SW 1271 (cell line): ENCODE data around the gene RAG2.
"Not testable (repeated sequence)": the region's sequence is repeated elsewhere in the genome, so short reads cannot be mapped to it uniquely, and the experiment has no call there.

ENCODE experiments used
- DNase-seq, 2 experiments: peaks; one replicate each; lab custom pipeline; 2025; lab: John Stamatoyannopoulos, UW

RAG2 gene

DNA sequence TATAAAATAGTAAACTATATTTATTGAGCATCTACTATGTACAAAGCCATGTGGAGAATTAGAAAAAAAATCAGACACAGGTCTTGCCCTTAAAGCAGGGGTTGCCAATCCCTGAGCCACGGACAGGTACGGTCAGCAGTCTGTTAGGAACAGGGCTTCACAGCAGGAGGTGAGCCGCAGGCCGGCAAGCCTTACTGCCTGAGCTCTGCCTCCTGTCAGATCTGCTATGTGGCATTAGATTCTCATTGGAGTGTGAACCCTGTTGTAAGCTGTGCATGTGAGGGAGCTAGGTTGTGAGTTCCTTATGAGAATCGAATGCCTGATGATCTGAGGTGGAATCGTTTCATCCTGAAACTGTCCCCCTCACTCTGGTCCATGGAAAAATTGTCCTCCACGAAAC, 2.1 kb upstream of the RAG2 start:
- no peak for DNase-seq

DNA sequence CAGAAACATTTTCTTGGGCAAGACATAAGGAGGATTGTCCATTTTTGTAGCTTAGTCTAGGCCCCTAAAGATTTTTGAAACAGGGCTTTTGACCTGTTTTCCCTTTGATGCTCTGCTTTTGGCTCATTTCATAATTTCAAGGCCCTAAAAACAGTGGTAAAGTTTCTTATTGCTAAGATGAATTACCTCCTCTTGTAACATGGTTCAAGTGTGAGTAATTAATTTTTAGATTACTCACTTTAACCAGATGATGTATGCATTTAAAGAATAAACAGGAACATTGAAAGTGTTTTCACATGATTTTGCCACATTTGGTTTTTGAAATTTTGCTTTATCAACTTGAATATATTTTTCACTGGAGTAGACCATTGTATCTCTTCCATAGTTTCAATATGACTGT, 1.2 kb downstream of the RAG2 start:
- DNase-seq: no peak

DNA sequence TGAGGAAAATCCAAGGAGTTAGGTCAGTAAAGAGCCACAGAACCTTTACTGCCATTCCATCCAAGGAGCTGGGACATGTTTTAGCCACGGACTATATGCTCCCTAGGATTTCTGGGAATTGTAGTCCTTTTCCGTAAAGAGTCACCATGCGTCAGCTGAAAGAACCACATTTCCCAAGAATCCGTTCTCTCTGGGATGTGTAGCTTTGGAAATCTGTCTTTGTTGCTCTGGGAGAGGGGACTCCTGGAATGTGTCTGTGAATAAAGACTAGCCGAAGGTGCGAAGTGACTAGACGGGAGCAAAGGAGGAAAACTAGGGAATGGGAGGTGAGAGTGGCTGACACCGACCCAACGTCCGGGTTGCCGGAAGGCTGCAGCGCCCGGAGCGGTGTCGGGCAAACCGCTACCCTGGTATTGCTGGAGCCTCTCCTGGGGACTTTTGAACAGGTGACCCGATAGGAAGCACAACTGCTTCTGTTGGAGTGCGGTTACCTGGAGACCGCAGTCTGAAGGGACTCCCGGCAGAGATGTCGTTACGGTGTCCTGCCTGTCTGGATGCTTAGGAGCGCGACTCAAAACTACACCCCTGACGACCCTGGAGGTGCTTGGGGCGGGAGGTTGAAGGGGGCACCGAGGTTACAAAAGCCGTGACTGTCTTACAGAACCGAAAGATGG, 3.6 kb downstream of the RAG2 start, which contains the start of gene IFTAP:
Gene IFTAP (plus strand): TSS at position 187 of the 674 bp plus-strand sequence. CDS start 15,602 bp downstream, outside the sequence.
- peak; percentile 73 to 94 for DNase-seq

DNA sequence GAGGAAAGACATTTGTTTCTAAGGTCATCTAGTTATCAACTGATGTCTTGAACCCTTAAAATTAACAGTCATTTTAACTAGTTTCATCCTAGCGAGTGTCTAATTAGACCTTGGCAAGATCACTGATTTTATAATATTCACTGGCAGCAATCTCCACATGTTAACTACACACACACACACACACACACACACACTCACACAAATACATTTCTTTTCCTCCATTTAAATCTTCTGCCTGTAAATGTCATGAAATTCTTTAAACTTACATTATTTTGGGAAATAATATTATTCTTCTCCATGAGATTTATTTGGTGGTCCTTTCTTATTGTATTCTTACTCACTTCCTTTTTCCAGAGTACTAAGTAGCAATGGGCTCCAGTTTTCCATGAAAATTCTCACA, 6.6 kb downstream of the RAG2 start:
- DNase-seq: no peak

DNA sequence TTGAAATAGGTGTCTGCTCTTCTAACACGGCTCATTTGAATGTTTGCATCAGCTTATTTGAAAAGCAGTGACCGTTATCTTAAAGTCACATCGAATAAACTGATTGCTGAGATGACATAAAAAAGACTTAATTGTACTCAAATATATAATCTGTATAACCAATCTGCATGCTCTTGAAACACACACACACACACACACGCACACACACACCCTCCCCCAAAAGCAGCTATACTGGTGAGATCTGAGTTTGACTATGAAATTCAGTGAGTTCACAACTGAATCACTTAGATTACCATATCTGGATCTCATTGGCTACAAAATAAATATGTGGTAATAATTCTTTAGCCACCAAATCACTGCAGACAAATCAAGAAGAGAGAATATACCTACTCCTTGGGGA, 7.5 kb downstream of the RAG2 start:
- no peak for DNase-seq

DNA sequence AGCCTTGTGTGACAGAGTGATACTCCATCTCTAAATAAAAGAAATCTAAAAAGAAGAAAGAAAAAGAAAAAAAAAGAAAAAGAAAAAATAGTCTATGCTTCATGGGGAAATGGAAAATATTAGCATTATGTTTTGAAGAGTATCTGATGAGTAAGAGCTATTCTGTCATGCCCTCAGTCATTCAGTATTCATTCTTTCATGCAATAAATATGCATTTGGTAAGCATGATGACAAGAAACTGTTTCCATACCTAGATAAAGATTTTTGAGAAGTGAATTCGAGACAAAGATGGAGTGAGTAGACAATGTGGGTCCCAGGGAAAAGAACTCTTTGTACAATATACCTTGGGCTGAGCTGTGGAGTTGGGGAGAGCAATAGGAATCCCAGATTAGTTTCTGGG, 9.9 kb downstream of the RAG2 start:
- no peak for DNase-seq

DNA sequence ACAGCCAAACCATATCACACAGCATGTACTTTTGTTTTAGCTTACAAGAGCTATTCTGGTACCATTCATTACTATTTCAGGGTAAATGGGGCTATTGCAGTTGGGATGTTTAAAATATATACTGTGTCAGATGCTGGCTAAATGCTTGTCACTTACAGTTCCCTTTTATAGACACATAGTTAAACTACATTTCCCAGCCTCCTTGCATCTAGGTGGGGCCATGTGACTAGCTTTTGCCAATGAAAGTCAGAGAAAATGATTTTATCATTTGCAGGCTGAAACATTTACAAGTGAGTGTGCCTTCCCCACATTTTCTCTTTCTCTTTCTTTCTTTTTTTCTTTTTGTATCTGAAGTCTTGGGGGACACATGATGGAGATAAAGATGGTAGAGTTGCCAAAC, 11.5 kb downstream of the RAG2 start:
- DNase-seq: no peak

DNA sequence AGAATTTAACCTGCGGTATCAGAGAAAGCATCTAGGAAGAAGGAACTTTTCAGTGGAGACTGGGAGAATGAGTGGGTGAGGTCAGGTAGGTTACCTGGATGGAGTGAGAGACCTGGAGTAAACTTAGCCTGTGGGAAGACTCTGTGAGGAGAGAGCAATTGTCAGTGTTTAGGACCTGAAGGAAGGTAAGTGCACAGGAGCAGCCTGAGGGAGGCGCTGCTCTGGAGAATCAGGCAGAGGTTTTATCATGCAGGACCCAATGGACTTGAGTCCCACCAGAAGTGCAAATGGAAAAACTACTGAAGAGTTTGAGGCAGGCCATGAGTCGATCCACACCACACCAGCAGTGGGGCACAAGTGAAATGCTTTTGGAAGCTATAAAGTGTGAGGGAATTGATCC, 14.4 kb downstream of the RAG2 start:
- DNase-seq: no peak

DNA sequence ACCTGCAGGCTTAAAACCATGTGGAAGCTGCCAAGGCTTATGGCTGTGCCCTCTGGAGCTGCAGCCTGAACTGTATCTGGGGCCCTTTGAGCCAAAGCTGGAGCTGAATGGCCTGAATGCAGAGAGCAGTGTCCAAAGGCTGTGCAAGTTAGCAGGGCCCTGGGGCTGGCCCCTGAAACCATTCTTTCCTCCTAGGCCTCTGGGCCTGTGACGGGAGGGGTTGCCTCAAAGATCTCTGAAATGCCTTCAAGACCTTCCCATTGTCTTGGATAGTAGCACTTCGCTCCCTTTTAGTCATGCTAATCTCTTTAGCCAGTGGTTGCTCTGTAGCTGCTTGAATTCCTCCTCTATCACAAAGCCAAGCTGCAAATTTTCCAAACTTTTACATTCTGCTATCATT, 16.5 kb downstream of the RAG2 start:
- DNase-seq: no peak

DNA sequence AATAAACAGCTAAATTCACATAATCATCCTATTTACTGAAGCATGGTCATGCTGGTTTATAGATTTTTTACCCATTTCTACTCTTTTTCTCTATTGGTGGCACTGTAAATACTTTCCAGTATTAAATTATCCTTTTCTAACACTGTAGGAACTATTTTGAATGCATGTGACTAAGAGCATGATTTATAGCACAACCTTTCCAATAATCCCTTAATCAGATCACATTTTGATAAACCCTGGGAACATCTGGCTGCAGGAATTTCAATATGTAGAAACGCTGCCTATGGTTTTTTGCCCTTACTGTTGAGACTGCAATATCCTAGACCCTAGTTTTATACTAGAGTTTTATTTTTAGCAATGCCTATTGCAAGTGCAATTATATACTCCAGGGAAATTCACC, 19.6 kb downstream of the RAG2 start:
- no peak for DNase-seq

DNA sequence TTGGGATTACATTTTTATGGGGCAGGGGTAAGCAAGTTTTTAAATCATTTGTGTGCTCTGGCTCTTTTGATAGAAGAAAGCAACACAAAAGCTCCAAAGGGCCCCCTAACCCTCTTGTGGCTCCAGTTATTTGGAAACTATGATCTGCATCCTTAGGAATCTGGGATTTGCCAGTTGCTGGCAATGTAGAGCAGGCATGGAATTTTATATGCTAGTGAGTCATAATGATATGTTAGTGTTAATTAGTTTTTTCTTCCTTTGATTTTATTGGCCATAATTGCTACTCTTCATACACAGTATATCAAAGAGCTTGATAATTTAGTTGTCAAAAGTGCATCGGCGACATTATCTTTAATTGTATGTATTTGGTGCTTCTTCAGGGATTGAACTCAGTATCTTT, 20.2 kb downstream of the RAG2 start:
- no peak for DNase-seq

DNA sequence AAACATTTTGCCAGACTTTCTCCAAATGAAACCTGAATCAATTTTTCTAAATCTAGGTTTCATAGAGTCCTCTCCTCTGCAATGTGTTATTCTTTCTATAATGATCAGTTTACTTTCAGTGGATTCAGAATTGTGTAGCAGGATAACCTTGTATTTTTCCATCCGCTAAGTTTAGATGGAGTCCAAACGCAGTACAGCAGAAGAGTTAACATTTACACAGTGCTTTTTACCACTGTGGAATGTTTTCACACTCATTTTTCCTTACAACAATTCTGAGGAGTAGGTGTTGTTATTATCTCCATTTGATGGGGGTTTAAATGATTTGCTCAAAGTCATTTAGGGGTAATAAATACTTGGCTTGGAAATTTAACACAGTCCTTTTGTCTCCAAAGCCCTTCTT, 20.7 kb downstream of the RAG2 start:
- no peak for DNase-seq

DNA sequence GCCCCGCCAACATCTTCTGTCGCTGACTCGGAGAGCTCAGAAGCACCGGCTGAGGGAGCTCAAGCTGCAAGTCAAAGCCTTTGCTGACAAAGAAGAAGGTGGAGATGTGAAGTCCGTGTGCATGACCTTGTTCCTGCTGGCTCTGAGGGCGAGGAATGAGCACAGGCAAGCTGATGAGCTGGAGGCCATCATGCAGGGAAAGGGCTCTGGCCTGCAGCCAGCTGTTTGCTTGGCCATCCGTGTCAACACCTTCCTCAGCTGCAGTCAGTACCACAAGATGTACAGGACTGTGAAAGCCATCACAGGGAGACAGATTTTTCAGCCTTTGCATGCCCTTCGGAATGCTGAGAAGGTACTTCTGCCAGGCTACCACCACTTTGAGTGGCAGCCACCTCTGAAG, 23.6 kb downstream of the RAG2 start:
- no peak for DNase-seq

DNA sequence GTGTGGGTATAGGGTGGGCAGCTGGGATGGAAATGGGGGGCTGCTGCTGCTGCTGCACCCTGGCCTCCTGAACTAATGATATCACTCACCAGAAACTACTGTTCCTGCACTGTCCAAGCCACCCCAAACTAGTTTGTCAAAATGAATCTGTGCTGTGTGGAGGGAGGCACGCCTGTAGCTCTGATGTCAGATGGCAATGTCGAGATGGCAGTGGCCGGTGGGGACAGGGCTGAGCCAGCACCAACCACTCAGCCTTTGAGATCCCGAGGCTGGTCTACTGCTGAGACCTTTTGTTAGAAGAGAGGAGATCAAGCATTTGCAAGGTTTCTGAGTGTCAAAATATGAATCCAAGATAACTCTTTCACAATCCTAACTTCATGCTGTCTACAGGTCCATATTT, 28.9 kb downstream of the RAG2 start:
- DNase-seq: no peak

DNA sequence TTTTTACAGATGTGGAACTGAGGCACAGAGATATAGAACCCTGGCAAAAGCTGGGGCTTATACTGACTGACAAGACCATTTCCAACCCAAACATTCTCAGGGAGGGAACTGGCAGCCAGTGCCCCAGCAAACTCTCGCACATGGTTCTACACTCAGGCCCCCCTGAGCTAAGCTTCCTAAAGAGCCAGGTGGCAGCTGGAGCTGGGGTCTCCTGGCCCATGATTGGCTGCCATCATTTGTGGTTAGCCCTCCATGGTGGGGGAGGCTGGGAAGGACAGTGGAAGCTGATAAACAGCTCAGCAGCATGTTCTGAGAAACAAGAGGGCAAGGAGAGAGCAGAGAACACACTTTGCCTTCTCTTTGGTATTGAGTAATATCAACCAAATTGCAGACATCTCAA, 30.3 kb downstream of the RAG2 start, which contains the start of gene RAG1:
Gene RAG1 (plus strand): TSS at position 314 of the 400 bp plus-strand sequence. CDS start 5,298 bp downstream, outside the sequence.
- DNase-seq: no peak

DNA sequence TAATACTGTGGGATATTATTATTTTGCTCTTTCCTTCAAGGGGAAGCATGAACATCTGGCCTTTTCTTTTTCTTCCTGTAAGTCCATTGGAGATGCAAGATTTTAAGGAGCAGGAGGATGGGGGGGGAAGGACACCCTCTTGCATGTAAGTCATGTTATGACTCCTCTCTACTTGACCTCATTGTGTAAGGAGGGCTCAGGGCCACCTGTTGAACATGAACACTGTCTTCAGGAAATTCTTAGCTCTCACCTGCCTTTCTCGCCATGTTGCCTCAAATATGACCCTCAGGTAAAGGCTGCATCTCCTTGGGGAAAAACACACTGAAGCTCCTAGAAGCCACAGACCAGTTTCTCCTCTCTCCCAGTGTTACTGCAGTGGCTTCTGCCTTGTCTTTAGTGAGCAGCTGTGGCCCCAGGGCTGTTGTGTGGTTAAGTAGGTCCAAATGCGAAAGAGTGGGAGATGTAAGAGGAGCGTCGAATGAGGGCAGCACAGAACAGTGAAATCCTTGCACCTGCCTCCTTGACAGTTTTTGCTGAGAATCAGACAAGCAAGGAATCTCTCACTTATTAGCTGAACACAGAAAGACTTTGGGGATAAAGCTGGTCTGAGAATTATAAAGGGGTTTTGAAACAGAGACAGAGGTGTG, 31.5 kb downstream of the RAG2 start:
- DNase-seq: no peak

DNA sequence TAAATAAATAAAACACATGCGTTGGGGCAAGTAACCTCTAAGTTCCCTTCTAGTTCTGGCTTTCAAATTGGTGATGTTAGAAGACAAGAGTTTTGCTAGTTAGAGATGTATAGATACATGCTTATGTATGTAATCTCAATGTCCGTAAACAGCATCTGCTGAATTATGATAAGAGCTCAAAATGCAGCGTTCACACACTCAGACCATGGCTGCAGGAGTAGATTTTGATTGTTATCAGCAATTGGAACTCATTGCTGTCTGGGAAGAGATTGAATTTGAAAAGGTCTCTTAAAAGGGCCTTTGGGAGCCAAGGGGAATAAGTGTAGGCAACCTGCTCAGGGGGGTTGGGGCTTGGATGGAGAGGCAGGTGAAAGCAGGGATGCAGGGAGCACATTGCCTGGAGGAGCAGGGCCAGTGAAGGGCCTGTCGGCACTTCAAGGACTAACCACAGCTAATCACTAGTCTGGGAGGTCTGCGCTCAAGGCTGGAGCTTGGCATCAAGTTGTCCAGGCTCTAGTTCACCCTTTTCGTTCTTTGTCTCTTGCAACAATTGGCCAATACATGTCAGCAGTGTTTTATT, 32.9 kb downstream of the RAG2 start:
- DNase-seq: no peak

DNA sequence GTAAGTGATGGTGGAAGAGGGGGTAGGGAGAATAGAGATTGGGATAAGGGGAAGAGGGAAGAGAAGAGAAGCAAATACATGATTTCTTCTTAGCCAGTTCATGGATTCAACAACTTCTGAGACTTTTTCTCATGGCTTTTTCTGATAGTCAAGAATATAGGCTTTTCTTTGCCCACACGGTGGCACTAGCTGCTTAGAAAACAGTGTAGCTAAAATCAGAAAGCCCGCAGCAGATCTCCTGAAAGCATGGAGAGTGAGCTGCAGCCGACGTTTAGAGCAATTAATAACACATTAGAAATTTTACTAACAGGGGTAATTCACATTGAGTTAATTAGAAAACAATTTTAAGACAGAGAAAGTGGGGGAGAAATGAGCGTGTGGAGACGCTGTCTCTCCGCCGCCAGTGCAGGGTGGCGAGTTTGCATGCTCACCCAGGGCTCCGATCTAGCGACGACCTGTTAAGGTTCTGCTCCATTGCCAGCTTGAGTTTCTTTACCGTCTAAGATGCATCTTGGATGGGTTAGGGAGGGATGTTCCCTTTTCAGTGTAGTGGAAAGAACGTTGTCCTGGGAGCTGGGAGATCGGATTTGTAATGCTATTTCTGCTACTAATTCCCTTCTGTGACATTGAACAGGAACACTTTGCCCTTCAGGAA, 33.5 kb downstream of the RAG2 start:
- peak in 1 of 2 experiments; percentile 14 for DNase-seq

DNA sequence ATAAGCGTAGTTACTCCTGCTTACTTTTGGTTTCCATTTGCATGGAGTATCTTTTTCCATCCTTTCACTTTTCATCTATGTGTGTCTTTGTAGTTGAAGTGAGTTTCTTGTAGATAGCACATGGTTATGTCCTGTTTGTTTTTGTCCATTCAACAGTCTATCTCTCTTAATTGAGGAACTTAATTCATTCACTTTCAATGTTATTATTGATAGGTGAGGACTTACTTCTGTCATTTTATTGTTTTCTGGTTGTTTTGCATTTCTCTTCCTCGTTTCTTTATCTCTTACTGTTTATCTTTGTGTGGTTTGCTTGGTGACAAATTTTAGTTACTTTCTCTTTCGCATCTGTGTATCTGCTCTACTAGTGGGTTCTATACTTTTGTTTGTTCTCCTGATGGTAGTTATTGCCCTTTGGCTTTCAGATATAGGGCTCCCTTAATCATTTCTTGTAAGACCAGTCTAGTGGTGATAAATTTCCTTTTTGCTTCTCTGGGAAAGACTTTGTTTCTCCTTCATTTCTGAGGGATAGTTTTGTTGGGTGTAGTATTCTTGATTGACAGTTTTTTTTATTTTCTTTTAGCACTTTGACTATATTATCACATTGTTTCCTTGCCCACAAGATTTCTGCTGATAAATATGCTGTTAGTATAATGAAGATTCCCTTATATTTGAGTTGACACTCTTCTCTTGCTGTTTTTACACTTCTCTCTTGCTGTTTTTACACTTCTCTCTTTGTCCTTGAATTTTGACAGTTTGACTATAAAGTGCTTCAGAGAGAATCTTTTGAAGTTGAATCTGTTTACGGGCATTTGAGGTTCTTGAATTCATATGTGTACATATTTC, 39.2 kb downstream of the RAG2 start:
- no peak for DNase-seq

DNA sequence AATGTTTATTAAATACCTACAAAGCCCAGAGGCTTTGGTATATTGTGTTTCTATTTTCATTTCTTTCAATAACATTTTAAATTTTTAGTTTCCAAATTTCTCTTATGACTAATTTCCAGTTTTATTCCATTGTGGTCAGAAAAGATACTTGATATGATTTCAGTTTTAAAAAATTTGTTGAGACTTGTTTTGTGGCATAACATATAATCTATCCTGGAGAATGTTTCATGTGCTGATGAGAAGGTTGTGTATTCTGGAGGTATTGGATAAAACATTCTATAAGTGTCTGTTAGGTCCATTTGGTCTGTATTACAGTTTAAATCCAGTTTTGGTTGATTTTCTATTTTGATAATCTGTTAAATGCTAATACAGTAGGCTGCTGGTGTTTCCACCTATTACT, 40.0 kb downstream of the RAG2 start:
- DNase-seq: no peak

DNA sequence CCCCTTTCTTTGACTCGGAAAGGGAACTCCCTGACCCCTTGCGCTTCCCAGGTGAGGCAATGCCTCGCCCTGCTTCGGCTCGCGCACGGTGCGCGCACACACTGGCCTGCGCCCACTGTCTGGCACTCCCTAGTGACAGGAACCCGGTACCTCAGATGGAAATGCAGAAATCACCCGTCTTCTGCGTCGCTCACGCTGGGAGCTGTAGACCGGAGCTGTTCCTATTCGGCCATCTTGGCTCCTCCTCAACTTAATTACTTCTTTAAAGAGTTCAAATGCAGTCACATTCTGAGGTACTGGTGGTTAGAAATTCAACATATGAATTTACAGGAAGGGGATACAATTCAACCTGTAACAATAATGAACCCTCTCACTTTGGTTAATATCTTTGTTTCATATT, 40.6 kb downstream of the RAG2 start:
- not testable (repeated sequence) for DNase-seq
